Neuronal stem cell (in vitro differentiated cells): Measurements from ENCODE around the gene HSD17B14.
"Not testable (repeated sequence)": the region's sequence is repeated elsewhere in the genome, so short reads cannot be mapped to it uniquely, and the experiment has no call there.

Source experiments
- DNase-seq: peaks from one replicate; pipeline ENCODE4 v3.0.0-alpha.2; 2013; ENCODE audit warnings: low spot score
- H2AFZ ChIP-seq: one replicate; pipeline ENCODE4 v1.6.1; 2013; ENCODE audit warnings: mild to moderate bottlenecking, low read length, inconsistent platforms
- H2AK5ac ChIP-seq: 2 replicates; pipeline ENCODE4 v1.6.1; 2013; ENCODE audit warnings: low read depth, mild to moderate bottlenecking, inconsistent platforms, low read length, moderate library complexity, mixed read lengths
- H2BK120ac ChIP-seq: 2 replicates; pipeline ENCODE4 v1.6.1; 2013; ENCODE audit warnings: low read depth, mild to moderate bottlenecking, inconsistent platforms, low read length, moderate library complexity, mixed read lengths
- H2BK12ac ChIP-seq: one replicate; pipeline ENCODE4 v1.6.1; 2013; ENCODE audit warnings: low read length, inconsistent platforms
- H2BK15ac ChIP-seq: 2 replicates; pipeline ENCODE4 v1.6.1; 2013; ENCODE audit warnings: mild to moderate bottlenecking, low read length, inconsistent platforms, mixed read lengths
- H2BK5ac ChIP-seq: one replicate; pipeline ENCODE4 v1.6.1; 2013; ENCODE audit warnings: inconsistent platforms, mild to moderate bottlenecking, low read length, moderate library complexity
- H3K14ac ChIP-seq: one replicate; pipeline ENCODE4 v1.6.1; 2013; ENCODE audit warnings: low read length, inconsistent platforms
- H3K18ac ChIP-seq: 2 replicates; pipeline ENCODE4 v1.6.1; 2013; ENCODE audit warnings: low read length, inconsistent platforms
- H3K23ac ChIP-seq: 2 replicates; pipeline ENCODE4 v1.6.1; 2013; ENCODE audit warnings: low read depth, mild to moderate bottlenecking, mixed read lengths, low read length, inconsistent platforms; ENCODE audit not compliant: poor library complexity
- H3K27ac ChIP-seq: replicated peaks from 3 replicates; pipeline ENCODE4 v1.5.1; 2013; ENCODE audit warnings: low read length, inconsistent platforms
- H3K27me3 ChIP-seq, 3 experiments: 2 replicates each; pipeline ENCODE4 v1.6.1; 2013; ENCODE audit warnings: low read length in 3 of 3, mild to moderate bottlenecking in 2 of 3, inconsistent platforms in 1 of 3, low read depth in 1 of 3, mixed read lengths in 1 of 3, moderate library complexity in 1 of 3; ENCODE audit not compliant: control insufficient read depth in 3 of 3, insufficient read depth in 3 of 3
- H3K36me3 ChIP-seq, 2 donors: replicated peaks in 1 of 2; 2 replicates each; pipeline ENCODE4 v1.6.1; 2013; ENCODE audit warnings: low read length in 2 of 2; ENCODE audit not compliant: control insufficient read depth in 2 of 2, insufficient read depth in 2 of 2
- H3K4ac ChIP-seq: 2 replicates; pipeline ENCODE4 v1.6.1; 2013; ENCODE audit warnings: inconsistent platforms, mild to moderate bottlenecking, low read length, moderate library complexity
- H3K4me1 ChIP-seq, 2 donors: 1 replicate in 1 of 2; 2 replicates in 1 of 2; pipeline ENCODE4 v1.6.1; 2013; ENCODE audit warnings: low read length in 2 of 2, low read depth in 1 of 2; ENCODE audit not compliant: control insufficient read depth in 2 of 2, insufficient read depth in 1 of 2
- H3K4me2 ChIP-seq: one replicate; pipeline ENCODE4 v1.6.1; 2013; ENCODE audit warnings: mild to moderate bottlenecking, low read length, inconsistent platforms; ENCODE audit not compliant: insufficient read depth, poor library complexity, severe bottlenecking
- H3K4me3 ChIP-seq, 2 donors: 2 replicates each; pipeline ENCODE4 v1.5.1; 2013; ENCODE audit warnings: low read length in 2 of 2, mild to moderate bottlenecking in 2 of 2, inconsistent platforms in 1 of 2, moderate library complexity in 1 of 2
- H3K79me1 ChIP-seq: one replicate; pipeline ENCODE4 v1.6.1; 2013; ENCODE audit warnings: low read depth, mild to moderate bottlenecking, inconsistent platforms, low read length, moderate library complexity
- H3K9ac ChIP-seq: one replicate; pipeline ENCODE4 v1.6.1; 2013; ENCODE audit warnings: mild to moderate bottlenecking, low read depth, low read length, inconsistent platforms; ENCODE audit not compliant: poor library complexity
- H3K9me3 ChIP-seq, 2 donors: replicated peaks in 1 of 2; 2 replicates each; pipeline versions ENCODE3 to v1.6.1; 2013; ENCODE audit warnings: low read length in 2 of 2, mild to moderate bottlenecking in 2 of 2, inconsistent platforms in 1 of 2, low read depth in 1 of 2, mixed read lengths in 1 of 2, moderate library complexity in 1 of 2; ENCODE audit not compliant: control insufficient read depth in 2 of 2, insufficient read depth in 1 of 2
- H4K8ac ChIP-seq: one replicate; pipeline ENCODE4 v1.6.1; 2013; ENCODE audit warnings: low read depth, mild to moderate bottlenecking, inconsistent platforms, low read length, moderate library complexity
- H4K91ac ChIP-seq: one replicate; pipeline ENCODE4 v1.6.1; 2013; ENCODE audit warnings: low read length, low read depth, mild to moderate bottlenecking, inconsistent platforms; ENCODE audit not compliant: poor library complexity
- WGBS, 2 donors: extraction: QIAGEN DNeasy Blood & Tissue Kit; methylation state at CpG; one replicate each; pipeline ENCODE4 v1.1.7; 2013; ENCODE audit warnings: missing lambda C conversion rate in 2 of 2, mixed read lengths in 1 of 2; ENCODE audit not compliant: insufficient read length in 2 of 2, insufficient replicate concordance in 1 of 2; ENCODE audit errors: extremely low coverage in 2 of 2; 5-methylcytosine and 5-hydroxymethylcytosine counted together

The HSD17B14 gene

GRCh38 chr19:48794291-48794690 is 42.0 kb downstream of the HSD17B14 start:
- H2AFZ ChIP-seq, result peak overlapping the region; percentile 95
- H2BK15ac ChIP-seq, result no peak overlapping the region
- no peak overlapping the region for H3K14ac ChIP-seq
- no peak overlapping the region for H3K18ac ChIP-seq
- H2BK12ac ChIP-seq, result peak overlapping the region; percentile 33
- DNase-seq, result no peak
- H2BK5ac ChIP-seq, result no peak overlapping the region
- H3K4me2 ChIP-seq, result no peak overlapping the region
- H3K4me3 ChIP-seq, result no peak overlapping the region
- H3K4me1 ChIP-seq, result peaks cover 3 to 6% of the 10 kb centered on the region in 2 donors
- no peak overlapping the region for H3K27ac ChIP-seq
- H3K4ac ChIP-seq, result no peak overlapping the region
- H3K27me3 ChIP-seq, result no peaks in the 10 kb centered on the region
- peaks cover 0 to 3% of the 10 kb centered on the region in 2 donors for H3K36me3 ChIP-seq
- peak overlapping the region; percentile 34 for H2AK5ac ChIP-seq
- H3K79me1 ChIP-seq, result no peaks in the 10 kb centered on the region
- WGBS, 2 donors, result no CpG with 5 or more reads among the region's 6 CpGs
- no peak overlapping the region for H4K91ac ChIP-seq
- no peaks in the 10 kb centered on the region for H3K9me3 ChIP-seq
- H2BK120ac ChIP-seq, result no peak overlapping the region
- H3K23ac ChIP-seq, result no peak overlapping the region
- H3K9ac ChIP-seq, result no peak overlapping the region
- no peak overlapping the region for H4K8ac ChIP-seq

DNA sequence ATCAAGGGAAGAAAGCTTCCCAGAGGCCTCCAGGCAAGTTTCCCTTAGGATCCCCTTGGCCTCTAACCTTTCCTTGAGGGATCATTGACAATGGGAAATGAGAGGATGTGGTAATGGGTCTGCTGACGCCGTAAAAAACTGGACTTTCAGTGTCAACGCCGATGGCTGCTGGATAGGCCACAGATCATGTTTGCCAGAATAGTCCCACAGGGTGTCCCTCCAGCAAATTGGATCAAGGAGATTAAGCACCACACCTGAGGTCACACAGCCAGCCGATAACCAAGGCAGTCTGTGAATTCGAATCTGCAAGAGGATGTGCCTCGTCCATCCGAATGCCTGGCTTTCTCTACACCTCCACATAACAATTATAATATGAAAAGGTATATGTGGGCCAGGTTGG is 43.0 kb downstream of the HSD17B14 start:
- Histone ChIP-seq H2AFZ (no peak overlapping the region), H2BK5ac (no peak overlapping the region), H3K9me3 (no peaks in the 10 kb centered on the region), H3K4me1 (no peaks in the 10 kb centered on the region), H2BK12ac (no peak overlapping the region), H3K4ac (no peak overlapping the region), H4K91ac (no peak overlapping the region), H3K27me3 (no peaks in the 10 kb centered on the region), H3K4me2 (no peak overlapping the region), H3K23ac (no peak overlapping the region), H2AK5ac (no peak overlapping the region), H3K27ac (no peak overlapping the region), H3K36me3 (peaks cover 0 to 3% of the 10 kb centered on the region in 2 donors), H2BK15ac (no peak overlapping the region), H3K4me3 (no peak overlapping the region), H3K79me1 (no peaks in the 10 kb centered on the region), H3K14ac (no peak overlapping the region), H3K18ac (no peak overlapping the region), H3K9ac (no peak overlapping the region), H2BK120ac (no peak overlapping the region), H4K8ac (no peak overlapping the region)
- DNase-seq, result no peak
- WGBS, 2 donors, result no CpG with 5 or more reads among the region's 8 CpGs

- H4K8ac ChIP-seq, H3K4me1 ChIP-seq, H2BK12ac ChIP-seq, H3K79me1 ChIP-seq, H3K4me2 ChIP-seq, H3K14ac ChIP-seq, H3K4me3 ChIP-seq, H3K18ac ChIP-seq, H2BK120ac ChIP-seq, H3K4ac ChIP-seq, H2AK5ac ChIP-seq, H3K9me3 ChIP-seq, H2BK15ac ChIP-seq, H3K27ac ChIP-seq, H4K91ac ChIP-seq, H2BK5ac ChIP-seq, H3K36me3 ChIP-seq, H3K27me3 ChIP-seq, H2AFZ ChIP-seq, H3K23ac ChIP-seq, DNase-seq: not testable (repeated sequence)
- peak overlapping the region; percentile 63 for H3K9ac ChIP-seq
- WGBS, 2 donors, result no CpG with 5 or more reads among the region's 9 CpGs
Observed at GRCh38 chr19:48787331-48787730, 49.0 kb downstream of the HSD17B14 start.

DNA sequence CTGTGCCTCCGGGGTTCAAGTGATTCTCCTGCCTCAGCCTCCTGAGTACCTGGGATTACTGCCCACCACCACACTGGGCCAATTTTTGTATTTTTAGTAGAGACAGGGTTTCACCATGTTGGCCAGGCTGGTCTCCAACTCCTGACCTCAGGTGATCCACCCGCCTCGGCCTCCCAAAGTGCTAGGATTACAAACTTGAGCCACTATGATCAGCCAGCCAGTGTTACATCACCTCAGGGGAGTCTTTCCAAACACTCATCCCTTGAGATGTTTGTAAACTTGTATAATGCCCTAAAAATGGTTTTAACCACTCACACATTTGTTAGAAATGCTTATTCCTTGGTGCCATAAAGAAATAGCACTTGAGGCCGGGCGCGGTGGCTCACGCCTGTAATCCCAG is 49.9 kb downstream of the HSD17B14 start:
- not testable (repeated sequence) for H3K27me3 ChIP-seq, H3K23ac ChIP-seq, DNase-seq, H2BK5ac ChIP-seq, H4K8ac ChIP-seq, H3K18ac ChIP-seq, H3K9me3 ChIP-seq, H3K9ac ChIP-seq, H3K4me3 ChIP-seq, H3K79me1 ChIP-seq, H3K4me1 ChIP-seq, H2BK12ac ChIP-seq, H2AK5ac ChIP-seq, H2BK15ac ChIP-seq, H3K4ac ChIP-seq, H3K4me2 ChIP-seq, H2AFZ ChIP-seq, H4K91ac ChIP-seq, H3K14ac ChIP-seq, H3K36me3 ChIP-seq, H2BK120ac ChIP-seq, H3K27ac ChIP-seq
- WGBS, 2 donors, result no CpG with 5 or more reads among the region's 7 CpGs
